Measurements from ENCODE around the gene PIGU.

DNA sequence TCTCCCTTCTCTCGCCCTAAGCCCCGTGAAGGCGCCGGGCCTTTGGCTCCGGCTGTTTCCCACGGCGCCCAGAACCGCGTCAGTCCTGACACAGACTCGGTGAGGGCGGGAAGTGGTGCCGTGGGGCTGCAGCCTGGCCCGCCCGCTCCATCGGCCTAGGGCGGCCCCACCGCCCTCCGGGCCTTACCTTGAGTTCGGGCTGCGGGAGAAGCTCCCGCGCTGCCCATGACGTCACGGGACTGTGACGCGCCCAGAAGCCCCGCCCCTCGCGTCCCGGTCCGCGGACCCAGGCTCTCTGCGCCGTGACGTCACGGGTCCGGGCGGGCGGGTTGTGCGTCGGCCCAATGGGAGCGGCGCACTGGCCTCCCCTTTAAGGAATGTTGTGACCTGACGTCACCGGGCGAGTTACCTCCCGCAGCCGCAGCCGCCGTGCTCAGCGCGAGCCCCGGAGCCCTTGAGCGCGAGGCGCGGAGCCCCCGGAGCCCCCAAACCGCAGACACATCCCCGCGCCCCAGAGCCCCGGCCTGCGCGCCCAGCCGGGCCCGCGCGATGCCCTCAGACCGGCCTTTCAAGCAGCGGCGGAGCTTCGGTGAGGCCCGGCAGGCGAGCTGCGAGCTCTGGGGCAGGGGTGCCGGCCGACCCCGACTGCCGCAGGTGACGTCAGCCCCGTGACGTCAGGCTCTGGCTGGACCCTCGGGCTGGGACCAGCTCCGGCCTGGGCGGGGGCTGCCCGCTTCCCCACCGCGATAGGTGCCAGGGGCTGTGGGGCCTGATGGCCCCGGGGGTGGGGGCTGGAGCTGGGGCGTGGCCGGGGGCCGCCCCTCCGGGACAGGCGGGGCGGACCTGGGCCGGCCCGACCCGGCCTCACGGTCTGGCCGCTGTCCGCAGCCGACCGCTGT is 118.3 kb downstream of the PIGU start, which contains the start of gene MAP1LC3A:
- no peak for TF ChIP-seq NFYB (IDR thresholded peaks at IDR 0.05; ENCODE audit: extremely low read depth, insufficient read length)
- TF ChIP-seq EZH2 (IDR thresholded peaks at IDR 0.05; ENCODE audit: borderline replicate concordance, low read depth, low read length): no peak
- TF ChIP-seq ZNF507 (tag; conservative IDR thresholded peaks at IDR 0.05): no peak
- no peak for TF ChIP-seq ZNF140 (CRISPR knock-in tag; IDR thresholded peaks at IDR 0.05)
- TF ChIP-seq, protein P1, sequence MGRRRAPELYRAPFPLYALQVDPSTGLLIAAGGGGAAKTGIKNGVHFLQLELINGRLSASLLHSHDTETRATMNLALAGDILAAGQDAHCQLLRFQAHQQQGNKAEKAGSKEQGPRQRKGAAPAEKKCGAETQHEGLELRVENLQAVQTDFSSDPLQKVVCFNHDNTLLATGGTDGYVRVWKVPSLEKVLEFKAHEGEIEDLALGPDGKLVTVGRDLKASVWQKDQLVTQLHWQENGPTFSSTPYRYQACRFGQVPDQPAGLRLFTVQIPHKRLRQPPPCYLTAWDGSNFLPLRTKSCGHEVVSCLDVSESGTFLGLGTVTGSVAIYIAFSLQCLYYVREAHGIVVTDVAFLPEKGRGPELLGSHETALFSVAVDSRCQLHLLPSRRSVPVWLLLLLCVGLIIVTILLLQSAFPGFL (CRISPR knock-in tag; IDR thresholded peaks at IDR 0.05): no peak
- TF ChIP-seq SETDB1 (IDR thresholded peaks at IDR 0.05; ENCODE audit: low read length): no peak

Measured in K562 (cell line).